Fibroblast of skin of left biceps (primary cell): ENCODE measurements around the gene PDCL3.

Source experiments
- DNase-seq, 2 experiments: peaks; one replicate each; pipeline ENCODE4 v3.0.0-alpha.2; 2013; ENCODE audit warnings: low read depth in 2 of 2

The PDCL3 gene

GRCh38 chr2:100562613-100563406 lies at the start of gene PDCL3:
TSS of gene PDCL3 (plus strand) at chr2:100562993. CDS start at chr2:100563068, 75 bp downstream.
- peak; percentile 98 for DNase-seq

DNA sequence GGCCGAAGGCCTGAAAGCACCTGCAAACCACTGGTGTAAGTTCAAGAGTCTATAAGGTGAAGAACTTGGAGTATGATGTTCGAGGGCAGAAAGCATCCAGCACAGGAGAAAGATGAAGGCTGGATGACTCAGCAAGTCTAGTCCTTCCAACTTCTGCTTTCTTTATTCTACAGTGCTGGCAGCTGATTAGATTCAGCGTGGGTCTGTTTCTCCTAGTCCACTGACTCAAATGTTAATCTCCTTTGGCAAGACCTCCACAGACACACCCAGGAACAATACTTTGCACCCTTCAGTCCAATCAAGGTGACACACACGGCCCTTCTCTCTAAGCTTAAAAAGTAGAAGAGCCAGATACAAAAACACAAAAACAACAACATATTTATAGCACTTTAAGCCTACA lies 49.1 kb upstream of the PDCL3 start:
- no peak for DNase-seq

GRCh38 chr2:100517556-100517955 lies 45.2 kb upstream of the PDCL3 start:
- no peak for DNase-seq

DNA sequence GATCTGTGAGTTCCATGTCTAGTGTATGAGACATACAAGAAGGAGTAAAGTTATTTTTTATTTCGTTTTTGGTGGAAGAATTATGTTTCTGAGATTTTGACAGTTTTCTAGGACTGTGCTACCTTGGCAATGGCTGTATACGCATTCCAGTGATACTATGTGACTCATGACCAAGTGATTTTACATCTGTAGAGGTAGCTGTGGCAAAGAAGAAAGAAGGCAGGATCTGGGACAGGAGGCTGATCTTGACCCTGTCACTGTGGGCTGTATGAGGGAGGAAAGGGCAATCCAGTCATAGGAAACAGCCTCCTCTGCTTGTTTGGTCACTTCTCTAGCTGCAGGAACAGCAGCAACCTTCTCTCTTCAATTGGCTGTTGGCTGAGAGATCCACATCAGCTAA lies 44.0 kb upstream of the PDCL3 start:
- no peak for DNase-seq

- DNase-seq, result no peak
Observed at GRCh38 chr2:100520224-100520623, 42.6 kb upstream of the PDCL3 start.

DNA sequence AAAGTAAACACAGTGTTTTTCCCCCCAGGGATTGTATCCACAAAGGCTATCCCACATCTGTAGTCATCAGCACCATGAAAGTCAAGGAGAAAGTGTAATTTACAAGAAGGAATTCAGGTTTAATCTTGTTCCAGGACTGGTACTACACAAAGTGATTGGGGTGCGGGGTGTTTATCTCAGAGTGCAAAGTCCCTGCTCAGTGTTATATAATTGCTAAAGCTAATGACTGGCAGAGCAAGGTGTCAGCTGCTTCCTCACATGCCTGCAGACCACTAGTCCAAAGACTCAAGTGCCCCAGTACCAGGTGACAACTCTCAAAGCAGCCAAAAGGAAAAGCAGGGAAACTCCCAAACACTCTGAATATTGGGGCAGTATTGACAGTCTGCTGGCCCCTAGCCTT lies 40.4 kb upstream of the PDCL3 start:
- no peak for DNase-seq

GRCh38 chr2:100524331-100524730 lies 38.5 kb upstream of the PDCL3 start:
- DNase-seq, result no peak

- no peak for DNase-seq
Observed at GRCh38 chr2:100526868-100527267, 35.9 kb upstream of the PDCL3 start.

DNA sequence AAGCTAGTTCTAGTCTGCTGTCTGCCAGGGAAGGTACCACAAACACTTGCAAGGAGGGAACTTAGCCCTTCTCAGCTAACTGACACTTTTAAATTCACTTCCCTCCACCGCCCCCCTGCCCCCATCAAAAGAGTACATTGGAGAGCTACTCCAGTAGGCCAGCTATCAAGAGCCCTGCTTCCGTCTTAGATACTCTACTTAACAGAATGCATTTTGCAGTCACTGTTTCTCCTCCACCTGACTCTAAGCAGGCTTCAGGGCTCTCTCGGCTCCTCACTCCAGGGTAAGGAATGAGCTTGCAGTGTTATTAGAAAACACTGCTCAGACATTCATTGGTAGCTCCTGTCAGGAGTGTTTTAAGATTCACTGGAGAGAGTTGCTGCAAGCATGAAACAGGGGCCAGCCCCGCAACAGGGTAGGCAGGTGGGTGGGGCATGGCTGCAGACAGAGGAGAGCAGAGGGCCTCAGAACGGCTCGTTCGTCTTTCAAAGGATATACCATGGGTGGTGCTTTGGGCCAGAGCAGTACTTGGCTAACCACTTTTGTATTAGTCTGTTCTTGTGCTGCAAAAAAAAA lies 35.3 kb upstream of the PDCL3 start:
- DNase-seq, result no peak

GRCh38 chr2:100529176-100529575 lies 33.6 kb upstream of the PDCL3 start:
- no peak for DNase-seq

DNA sequence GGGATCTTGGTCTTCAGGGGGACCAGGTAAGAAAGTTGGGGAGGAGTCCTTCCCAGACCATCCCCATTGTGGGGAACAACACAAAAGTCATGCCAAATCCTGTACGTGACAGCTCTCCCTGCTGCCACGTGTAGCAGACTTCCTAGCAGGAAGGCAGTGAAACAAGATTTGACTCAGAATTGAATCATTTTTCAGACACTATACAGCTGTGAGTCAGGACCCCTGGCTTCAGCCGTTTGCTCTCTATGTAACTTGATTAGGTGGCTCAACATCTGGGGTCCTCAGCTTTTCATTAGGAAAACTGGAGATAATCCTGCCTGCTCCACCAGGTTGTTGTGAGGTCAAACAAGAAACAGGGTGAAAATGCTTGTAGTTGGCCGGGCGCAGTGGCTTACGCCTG lies 32.9 kb upstream of the PDCL3 start:
- no peak for DNase-seq

DNA sequence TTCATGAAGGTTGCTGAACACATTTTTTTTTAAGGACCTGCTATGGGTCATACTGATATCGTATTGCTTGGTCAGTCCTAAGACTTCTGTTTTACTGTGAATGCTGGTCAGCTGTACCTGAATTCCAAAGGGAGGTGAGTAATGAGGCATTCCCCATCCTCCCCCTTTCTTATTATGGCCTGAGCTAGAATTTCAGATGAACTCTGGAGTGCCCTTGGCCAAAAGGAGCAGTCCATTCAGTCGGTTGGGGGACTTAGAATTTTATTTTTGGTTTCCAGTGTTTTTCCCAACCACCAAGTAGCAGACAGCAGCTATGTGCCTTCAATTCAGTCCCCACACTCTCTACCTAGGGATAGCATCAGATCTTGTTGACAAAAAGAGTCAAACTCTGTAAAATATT lies 26.9 kb upstream of the PDCL3 start:
- DNase-seq, result no peak

DNA sequence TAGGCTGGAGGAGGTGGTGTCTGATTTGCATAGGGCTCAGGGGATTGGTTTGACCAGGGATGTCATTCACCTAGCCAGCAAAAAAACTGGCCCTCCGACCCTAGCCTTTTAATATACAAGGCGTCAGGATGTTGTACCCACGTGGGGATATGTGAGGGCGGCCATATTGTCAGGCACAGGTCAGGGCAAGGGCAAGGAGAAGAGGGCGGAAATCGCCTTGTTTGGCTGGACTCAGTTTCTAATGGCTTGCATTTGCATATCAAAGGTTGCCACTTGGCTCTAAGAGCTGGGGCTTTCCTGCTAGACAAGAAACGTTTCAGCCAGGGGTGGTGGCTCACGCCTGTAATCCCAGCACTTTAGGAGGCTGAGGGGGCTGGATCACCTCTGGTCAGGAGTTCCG lies 24.9 kb upstream of the PDCL3 start:
- DNase-seq, result no peak

- DNase-seq, result no peak
Observed at GRCh38 chr2:100539221-100539620, 23.6 kb upstream of the PDCL3 start.

GRCh38 chr2:100541404-100541803 lies 21.4 kb upstream of the PDCL3 start:
- DNase-seq, result no peak

GRCh38 chr2:100542418-100542817 lies 20.4 kb upstream of the PDCL3 start:
- no peak for DNase-seq

- no peak for DNase-seq
Observed at GRCh38 chr2:100544911-100545596, 17.7 kb upstream of the PDCL3 start.

DNA sequence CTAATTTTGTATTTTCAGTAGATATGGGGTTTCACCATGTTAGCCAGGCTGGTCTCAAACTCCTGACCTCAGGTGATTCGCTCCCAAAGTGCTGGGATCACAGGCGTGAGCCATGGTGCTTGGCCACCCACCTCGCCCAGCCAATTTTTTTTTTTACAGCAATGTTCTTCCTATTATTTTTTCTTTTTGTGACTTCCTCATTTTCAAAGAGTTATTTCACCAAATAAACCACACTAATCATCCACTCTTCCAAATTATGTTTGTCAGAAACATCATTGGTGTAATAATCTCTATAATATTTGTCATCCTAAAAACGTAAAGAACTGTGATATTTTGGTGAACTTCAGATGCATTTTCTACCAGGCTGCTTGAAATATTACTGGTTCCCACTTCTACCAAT lies 16.3 kb upstream of the PDCL3 start:
- no peak for DNase-seq

DNA sequence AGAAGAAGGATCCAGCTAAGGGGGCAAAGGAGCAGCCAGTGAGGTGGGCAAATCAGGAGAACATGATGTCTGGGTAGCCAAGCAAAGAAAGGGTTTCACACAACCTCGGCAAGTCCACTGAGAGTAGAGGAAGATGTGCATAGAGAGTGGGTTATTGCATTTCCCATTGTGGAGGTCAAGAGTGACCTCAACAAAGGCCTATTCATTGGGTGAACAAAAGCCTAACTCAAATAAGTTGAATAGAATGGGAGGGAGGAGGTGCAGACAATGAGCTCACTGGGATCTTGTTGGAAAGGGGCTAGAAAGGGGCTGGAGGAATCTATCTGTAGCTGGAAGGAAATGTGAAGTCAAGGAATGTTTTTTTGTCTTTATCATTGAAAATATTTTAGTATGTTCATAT lies 14.0 kb upstream of the PDCL3 start:
- no peak for DNase-seq

GRCh38 chr2:100551303-100551702 lies 11.5 kb upstream of the PDCL3 start:
- DNase-seq, result no peak

DNA sequence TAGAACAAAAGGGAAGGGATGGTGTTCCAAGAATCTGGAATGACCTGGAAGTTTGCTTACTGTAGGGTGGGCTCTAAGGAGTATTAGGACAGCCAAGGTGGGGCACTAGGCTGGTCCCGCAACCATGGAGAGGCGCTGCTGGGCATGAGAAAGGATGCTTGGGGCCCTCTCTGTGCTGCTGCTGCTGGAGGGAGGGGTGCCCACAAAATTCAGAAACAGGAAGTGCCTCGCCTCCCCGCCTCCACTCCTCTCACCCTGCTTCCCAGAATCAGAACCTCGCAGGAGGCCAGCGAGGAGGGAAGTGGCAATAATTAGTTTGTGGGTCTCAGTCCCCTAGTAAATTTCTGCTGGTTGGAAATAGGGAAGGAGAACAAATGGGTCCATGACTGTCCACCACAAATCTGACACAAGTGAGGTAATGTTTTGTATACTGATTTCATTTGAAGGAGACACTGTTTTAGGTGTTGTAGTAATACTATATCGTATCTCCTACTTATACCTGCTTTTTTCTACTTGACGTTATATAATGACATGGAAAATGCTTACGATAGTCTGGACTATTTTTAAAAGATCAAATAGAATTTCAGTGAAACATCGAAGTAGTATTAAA lies 7.9 kb upstream of the PDCL3 start:
- no peak for DNase-seq

GRCh38 chr2:100556746-100557145 lies 6.0 kb upstream of the PDCL3 start:
- DNase-seq, result no peak
